ENCODE measurements around the gene PPP2R1A. TPM values are rescaled to one million over a fixed set of nuclear protein-coding genes. Genes with fewer than 3 reads are reported as not detected.

The PPP2R1A gene
- polyA plus RNA-seq, 2 of the 4 experiments (the other 2 are of a cell fraction): 144 to 145 TPM

- POLR2A ChIA-PET: no interaction called here
- H3K27ac ChIP-seq: no peak overlapping the region
- TF ChIP-seq CTCF (IDR thresholded peaks at IDR 0.05) (no peak), FOSB (CRISPR knock-in tag; IDR thresholded peaks at IDR 0.05) (no peak), ESRRA (IDR thresholded peaks at IDR 0.05; ENCODE audit: borderline replicate concordance, low read length) (no peak), POLR2A (IDR thresholded peaks at IDR 0.05; ENCODE audit: low read length) (no peak), CBX8 (IDR thresholded peaks at IDR 0.05) (no peak), FOSL2 (IDR thresholded peaks at IDR 0.05) (no peak), FOSL2 (CRISPR knock-in tag; IDR thresholded peaks at IDR 0.05) (no peak), SREBF2 (IDR thresholded peaks at IDR 0.05) (no peak), EP300 (IDR thresholded peaks at IDR 0.05) (no peak)
- CTCF ChIA-PET: interaction anchor here (3.8 kb wide), 1 partner anchor 11 kb away, joined by 16 read pairs; no protein-coding TSS in a partner anchor
- DNase-seq (ENCODE audit: low read depth in 1 of 2, low spot score in 1 of 2) (no peak), ATAC-seq (no peak), FAIRE-seq (no peak)
- H3K4me3 ChIP-seq: no peak overlapping the region
- no peak overlapping the region for H3K4me2 ChIP-seq
- H3K4me1 ChIP-seq: no peaks in the 10 kb centered on the region
- WGBS (ENCODE audit: missing lambda C conversion rate): 97% methylated on average over 4 of the region's 4 CpGs
- peaks cover 90% of the 10 kb centered on the region for H3K9me3 ChIP-seq
Measured at GRCh38 chr19:52226652-52227051, 36.8 kb downstream of the PPP2R1A start.

GRCh38 chr19:52227196-52227940 is 37.5 kb downstream of the PPP2R1A start:
- TF ChIP-seq REST (IDR thresholded peaks at IDR 0.05) (no peak), BHLHE40 (IDR thresholded peaks at IDR 0.05; ENCODE audit: low read depth, low read length) (no peak), FOSB (CRISPR knock-in tag; IDR thresholded peaks at IDR 0.05) (no peak), ZSCAN20 (CRISPR knock-in tag; IDR thresholded peaks at IDR 0.05) (no peak), SREBF2 (IDR thresholded peaks at IDR 0.05) (no peak), CBX2 (IDR thresholded peaks at IDR 0.05; ENCODE audit: borderline replicate concordance, low read depth) (no peak), MAX (IDR thresholded peaks at IDR 0.05) (no peak), HOXA7 (CRISPR knock-in tag; IDR thresholded peaks at IDR 0.05) (no peak), TFCP2L1 (CRISPR knock-in tag; IDR thresholded peaks at IDR 0.05) (no peak), NPAS2 (CRISPR knock-in tag; IDR thresholded peaks at IDR 0.05; ENCODE audit: borderline replicate concordance) (no peak)
- H3K27ac ChIP-seq: no peak overlapping the region
- H3K4me3 ChIP-seq: no peak overlapping the region
- peaks cover 89% of the 10 kb centered on the region for H3K9me3 ChIP-seq
- CTCF ChIA-PET: interaction anchor here (3.8 kb wide), 1 partner anchor 10 kb away, joined by 16 read pairs; no protein-coding TSS in a partner anchor
- FAIRE-seq (no peak), DNase-seq (ENCODE audit: low read depth in 1 of 2, low spot score in 1 of 2) (no peak), ATAC-seq (no peak)
- 92% methylated on average over 10 of the region's 10 CpGs for WGBS (ENCODE audit: missing lambda C conversion rate)
- no peaks in the 10 kb centered on the region for H3K4me1 ChIP-seq
- POLR2A ChIA-PET: interaction anchor here (1.4 kb wide), 1 partner anchor 38 kb away, joined by 3 read pairs; the partner anchor contains the start of gene PPP2R1A
- H3K4me2 ChIP-seq: no peak overlapping the region

GRCh38 chr19:52227980-52228379 is 38.1 kb downstream of the PPP2R1A start:
- CTCF ChIA-PET: interaction anchor here (3.8 kb wide), 1 partner anchor 9 kb away, joined by 16 read pairs; no protein-coding TSS in a partner anchor
- H3K27ac ChIP-seq: no peak overlapping the region
- H3K4me3 ChIP-seq: no peak overlapping the region
- no peak for ATAC-seq
- H3K4me1 ChIP-seq: no peaks in the 10 kb centered on the region
- H3K4me2 ChIP-seq: no peak overlapping the region
- WGBS (ENCODE audit: missing lambda C conversion rate): 86% methylated on average over 5 of the region's 5 CpGs
- no peak for FAIRE-seq
- no peak for DNase-seq (ENCODE audit: low read depth in 1 of 2, low spot score in 1 of 2)
- POLR2A ChIA-PET: interaction anchor here (0.6 to 1.4 kb wide), 2 partner anchors 34 to 38 kb away, joined by 3 to 5 read pairs; partner anchors contain the start of gene PPP2R1A
- H3K9me3 ChIP-seq: peaks cover 89% of the 10 kb centered on the region
- TF ChIP-seq FOSB (CRISPR knock-in tag; IDR thresholded peaks at IDR 0.05) (no peak), PHF8 (IDR thresholded peaks at IDR 0.05; ENCODE audit: borderline replicate concordance, low read depth) (no peak), ATOH8 (CRISPR knock-in tag; IDR thresholded peaks at IDR 0.05; ENCODE audit: low read depth) (no peak), FOSL2 (IDR thresholded peaks at IDR 0.05) (no peak), FOSL2 (CRISPR knock-in tag; IDR thresholded peaks at IDR 0.05) (no peak), CHD4 (IDR thresholded peaks at IDR 0.05; ENCODE audit: borderline replicate concordance) (no peak), NFE2L2 (conservative IDR thresholded peaks at IDR 0.05; ENCODE audit: low read length) (no peak), RFX5 (IDR thresholded peaks at IDR 0.05) (no peak), HOXB13 (CRISPR knock-in tag; IDR thresholded peaks at IDR 0.05; ENCODE audit: low read depth) (no peak), ZFP36 (IDR thresholded peaks at IDR 0.05; ENCODE audit: borderline replicate concordance, partially characterized antibody) (no peak), EP300 (IDR thresholded peaks at IDR 0.05) (no peak), RARB (CRISPR knock-in tag; IDR thresholded peaks at IDR 0.05) (no peak), ZC3H11A (IDR thresholded peaks at IDR 0.05) (no peak)

Measured in A549 (cell line).